ENCODE data around the gene AUH. TPM values are rescaled to one million over a fixed set of nuclear protein-coding genes. Genes with fewer than 3 reads are reported as not detected.

Gene AUH
- total and polyA plus RNA-seq, 2 donors (not counting 1 experiment from before 2014, with no cell fraction given), result 5.2 to 29.1 TPM

DNA sequence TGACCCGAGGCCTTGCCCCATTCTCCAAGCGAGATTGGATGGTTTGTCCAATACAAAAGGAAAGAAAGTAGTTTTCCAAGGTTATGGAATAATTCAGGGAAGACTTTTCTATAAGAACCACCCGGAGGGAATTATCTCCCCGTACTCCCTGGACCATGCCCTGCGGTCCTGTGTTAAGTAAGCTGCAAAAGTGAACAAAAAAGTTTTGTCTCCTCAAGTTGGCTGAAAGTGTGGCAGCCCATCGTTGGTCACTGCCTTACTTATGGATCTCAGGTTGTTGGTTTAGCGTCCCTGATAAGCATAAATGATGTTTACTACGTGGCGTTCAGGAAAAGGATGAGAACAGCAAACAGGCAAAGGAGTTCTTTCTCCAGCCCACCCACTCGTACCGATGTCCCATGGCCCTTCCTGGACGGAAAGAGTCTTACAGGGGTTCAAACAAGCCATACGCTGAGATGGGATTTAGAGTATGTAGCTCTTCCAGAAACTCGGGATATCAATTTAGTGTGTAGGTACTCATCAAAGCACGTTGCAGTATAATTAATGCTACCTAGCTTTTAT is 413 bp upstream of the AUH start:
- peak overlapping the region; percentile 79 for H3K4me2 ChIP-seq (replicated peaks; ENCODE audit: low read depth, low read length, poor library complexity, severe bottlenecking)
- H3K27ac ChIP-seq (ENCODE audit: low read length in 2 of 2), result peak overlapping the region; percentile 35 to 52
- ATAC-seq (ENCODE audit: low read depth) (no peak), DNase-seq (no peak)
- intact Hi-C loops (cut with micrococcal nuclease), result loop anchor here (5.0 kb wide), 1 partner anchor 170 kb away; no protein-coding TSS in a partner anchor
- no peaks in the 10 kb centered on the region for H3K27me3 Mint-ChIP-seq
- peaks cover 16 to 19% of the 10 kb centered on the region in 2 donors for H3K4me1 ChIP-seq (ENCODE audit: control insufficient read depth in 2 of 2, insufficient read depth in 2 of 2, low read length in 2 of 2)
- H4K20me1 ChIP-seq (ENCODE audit: control insufficient read depth, insufficient read depth, low read length, poor library complexity, severe bottlenecking), result peaks cover 16% of the 10 kb centered on the region
- H3K4me3 Mint-ChIP-seq, result peak overlapping the region; percentile 98
- peak overlapping the region; percentile 65 for H3K9ac ChIP-seq (ENCODE audit: low read length)
- POLR2A ChIA-PET, result interaction anchor here (0.7 to 1.2 kb wide), 3 partner anchors 11 to 1309 kb away, joined by 3 to 4 read pairs (median 3); no protein-coding TSS in a partner anchor
- peaks cover 0 to 2% (median 0%) of the 10 kb centered on the region in 4 experiments for H3K27me3 ChIP-seq (replicated peaks in 1 of 4; ENCODE audit: control extremely low read depth in 1 of 4, control insufficient read depth in 3 of 4, insufficient read depth in 4 of 4, low read length in 3 of 4)
- H3K9me3 Mint-ChIP-seq (ENCODE audit: insufficient read depth), result no peaks in the 10 kb centered on the region
- peaks cover 0 to 2% of the 10 kb centered on the region in 2 experiments for H3K36me3 ChIP-seq (replicated peaks in 1 of 2; ENCODE audit: control extremely low read depth in 1 of 2, control insufficient read depth in 1 of 2, extremely low read depth in 1 of 2, insufficient read depth in 2 of 2, low read length in 1 of 2)
- peaks cover 44% of the 10 kb centered on the region for H3K79me2 ChIP-seq (ENCODE audit: control insufficient read depth, insufficient read depth, low read length)
- peak overlapping the region; percentile 96 for H2AFZ ChIP-seq (ENCODE audit: insufficient read depth, low read depth, low read length, poor library complexity, severe bottlenecking)
- TF ChIP-seq, protein P1, sequence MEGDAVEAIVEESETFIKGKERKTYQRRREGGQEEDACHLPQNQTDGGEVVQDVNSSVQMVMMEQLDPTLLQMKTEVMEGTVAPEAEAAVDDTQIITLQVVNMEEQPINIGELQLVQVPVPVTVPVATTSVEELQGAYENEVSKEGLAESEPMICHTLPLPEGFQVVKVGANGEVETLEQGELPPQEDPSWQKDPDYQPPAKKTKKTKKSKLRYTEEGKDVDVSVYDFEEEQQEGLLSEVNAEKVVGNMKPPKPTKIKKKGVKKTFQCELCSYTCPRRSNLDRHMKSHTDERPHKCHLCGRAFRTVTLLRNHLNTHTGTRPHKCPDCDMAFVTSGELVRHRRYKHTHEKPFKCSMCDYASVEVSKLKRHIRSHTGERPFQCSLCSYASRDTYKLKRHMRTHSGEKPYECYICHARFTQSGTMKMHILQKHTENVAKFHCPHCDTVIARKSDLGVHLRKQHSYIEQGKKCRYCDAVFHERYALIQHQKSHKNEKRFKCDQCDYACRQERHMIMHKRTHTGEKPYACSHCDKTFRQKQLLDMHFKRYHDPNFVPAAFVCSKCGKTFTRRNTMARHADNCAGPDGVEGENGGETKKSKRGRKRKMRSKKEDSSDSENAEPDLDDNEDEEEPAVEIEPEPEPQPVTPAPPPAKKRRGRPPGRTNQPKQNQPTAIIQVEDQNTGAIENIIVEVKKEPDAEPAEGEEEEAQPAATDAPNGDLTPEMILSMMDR (IDR thresholded peaks at IDR 0.05), result no peak
- no peak for TF ChIP-seq EZH2 (IDR thresholded peaks at IDR 0.05; ENCODE audit: borderline replicate concordance, insufficient read depth, low read depth, low read length, poor library complexity, severe bottlenecking)
- H3K9me3 ChIP-seq (ENCODE audit: control extremely low read depth in 1 of 3, control insufficient read depth in 2 of 3, insufficient read depth in 1 of 3, low read length in 2 of 3), result peaks cover 0 to 11% (median 4%) of the 10 kb centered on the region in 3 donors
- H3K4me1 Mint-ChIP-seq, result peaks cover 37% of the 10 kb centered on the region
- peak overlapping the region; percentile 51 to 94 (median 75) for H3K4me3 ChIP-seq (ENCODE audit: control extremely low read depth in 1 of 5, extremely low read depth in 1 of 5, insufficient read depth in 1 of 5, low read depth in 2 of 5, low read length in 4 of 5)
- 90% methylated on average over 10 of the region's 15 CpGs for WGBS (ENCODE audit: insufficient coverage)
- CTCF ChIA-PET, result interaction anchor here (0.6 to 3.0 kb wide), 3 partner anchors 64 to 329 kb away, joined by 4 to 20 read pairs (median 4); no protein-coding TSS in a partner anchor
- peak overlapping the region; percentile 88 for H3K27ac Mint-ChIP-seq

Measured in B cell (primary cell).